ENCODE measurements around the gene SRP68. TPM values are rescaled to one million over a fixed set of nuclear protein-coding genes. Genes with fewer than 3 reads are reported as not detected.

The SRP68 gene
- total and polyA plus RNA-seq, 2 of the 8 experiments (the other 6 are each of a cell fraction or from before 2014, with no cell fraction given), result 57.7 to 83.5 TPM

- TF ChIP-seq EGR1 (IDR thresholded peaks at IDR 0.05; ENCODE audit: borderline replicate concordance, low read depth, low read length), result peak; percentile 30; the same call in 1 of the 2 replicates
- TF ChIP-seq ATF3 (IDR thresholded peaks at IDR 0.05; ENCODE audit: insufficient read depth, low read depth, low read length), result no peak
- no peak for TF ChIP-seq KDM5A (IDR thresholded peaks at IDR 0.05; ENCODE audit: low read length)
- peak; percentile 87 for TF ChIP-seq PHF8 (conservative IDR thresholded peaks at IDR 0.05; ENCODE audit: low read depth, low read length)
- 0 out of 2 replicates have a peak, but pooled peaks have one; percentile 5 for TF ChIP-seq BACH1 (IDR thresholded peaks at IDR 0.05; ENCODE audit: low read length)
- peak; percentile 48; the same call in 1 of the 2 replicates for TF ChIP-seq SP2 (IDR thresholded peaks at IDR 0.05; ENCODE audit: low read length)
- TF ChIP-seq POLR2AphosphoS5 (IDR thresholded peaks at IDR 0.05; ENCODE audit: low read depth, low read length), result peak; percentile 52; the same call in 1 of the 2 replicates
- TF ChIP-seq SIN3A (conservative IDR thresholded peaks at IDR 0.05 in 1 of 2, IDR thresholded peaks at IDR 0.05 in 1 of 2; ENCODE audit: low read depth in 1 of 2, low read length in 2 of 2), result peak; percentile 53 to 91; a peak in 2 of 4 replicates
- TF ChIP-seq GTF2F1 (IDR thresholded peaks at IDR 0.05; ENCODE audit: borderline replicate concordance, low read depth, low read length), result no peak
- peak in 1 of 2 experiments; percentile 67; a peak in 2 of 3 replicates for TF ChIP-seq EP300 (IDR thresholded peaks at IDR 0.05; ENCODE audit: borderline replicate concordance in 1 of 2, low read depth in 2 of 2, low read length in 2 of 2)
- TF ChIP-seq, protein P1, sequence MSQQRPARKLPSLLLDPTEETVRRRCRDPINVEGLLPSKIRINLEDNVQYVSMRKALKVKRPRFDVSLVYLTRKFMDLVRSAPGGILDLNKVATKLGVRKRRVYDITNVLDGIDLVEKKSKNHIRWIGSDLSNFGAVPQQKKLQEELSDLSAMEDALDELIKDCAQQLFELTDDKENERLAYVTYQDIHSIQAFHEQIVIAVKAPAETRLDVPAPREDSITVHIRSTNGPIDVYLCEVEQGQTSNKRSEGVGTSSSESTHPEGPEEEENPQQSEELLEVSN (IDR thresholded peaks at IDR 0.05), result peak; percentile 91
- TF ChIP-seq FOSL1 (IDR thresholded peaks at IDR 0.05; ENCODE audit: insufficient read depth, low read depth, low read length), result no peak
- peak; percentile 95 for TF ChIP-seq ASH2L (IDR thresholded peaks at IDR 0.05; ENCODE audit: low read length)
- peak in 1 of 2 experiments; percentile 73; a peak in 2 of 3 replicates for TF ChIP-seq POLR2A (IDR thresholded peaks at IDR 0.05; ENCODE audit: control extremely low read depth in 1 of 2, low read depth in 2 of 2, low read length in 2 of 2)
- TF ChIP-seq GABPA (IDR thresholded peaks at IDR 0.05; ENCODE audit: borderline replicate concordance, insufficient read depth, low read length), result peak; percentile 15; the same call in 1 of the 2 replicates
- peak; percentile 80 for TF ChIP-seq TAF7 (optimal IDR thresholded peaks at IDR 0.05; ENCODE audit: borderline replicate concordance, low read depth, low read length)
- TF ChIP-seq RBBP5 (IDR thresholded peaks at IDR 0.05; ENCODE audit: borderline replicate concordance, low read depth, low read length), result peak; percentile 45; the same call in 1 of the 2 replicates
- TF ChIP-seq, protein P2, sequence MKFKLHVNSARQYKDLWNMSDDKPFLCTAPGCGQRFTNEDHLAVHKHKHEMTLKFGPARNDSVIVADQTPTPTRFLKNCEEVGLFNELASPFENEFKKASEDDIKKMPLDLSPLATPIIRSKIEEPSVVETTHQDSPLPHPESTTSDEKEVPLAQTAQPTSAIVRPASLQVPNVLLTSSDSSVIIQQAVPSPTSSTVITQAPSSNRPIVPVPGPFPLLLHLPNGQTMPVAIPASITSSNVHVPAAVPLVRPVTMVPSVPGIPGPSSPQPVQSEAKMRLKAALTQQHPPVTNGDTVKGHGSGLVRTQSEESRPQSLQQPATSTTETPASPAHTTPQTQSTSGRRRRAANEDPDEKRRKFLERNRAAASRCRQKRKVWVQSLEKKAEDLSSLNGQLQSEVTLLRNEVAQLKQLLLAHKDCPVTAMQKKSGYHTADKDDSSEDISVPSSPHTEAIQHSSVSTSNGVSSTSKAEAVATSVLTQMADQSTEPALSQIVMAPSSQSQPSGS (IDR thresholded peaks at IDR 0.05; ENCODE audit: low read length), result no peak
- TF ChIP-seq EZH2 (IDR thresholded peaks at IDR 0.05; ENCODE audit: low read depth, low read length, severe bottlenecking), result no peak
- TF ChIP-seq KDM4A (IDR thresholded peaks at IDR 0.05; ENCODE audit: low read depth, low read length, severe bottlenecking), result peak; percentile 46
Observed at GRCh38 chr17:76072148-76072858, at the start of gene SRP68 (continued).

Data from H1 (cell line).